Liver (tissue), 3 donors: Measurements from ENCODE around the gene VDR.

Experiments
- FOXA1 ChIP-seq: IDR thresholded peaks from 2 replicates; pipeline ENCODE4 v1.6.1; 2016; ENCODE audit warnings: antibody characterized with exemption
- FOXA2 ChIP-seq: IDR thresholded peaks from 2 replicates; pipeline ENCODE4 v1.6.1; 2016; ENCODE audit warnings: antibody characterized with exemption
- GABPA ChIP-seq, 2 donors: IDR thresholded peaks in 1 of 2; conservative IDR thresholded peaks in 1 of 2; 2 replicates each; pipeline ENCODE4 v1.6.1; 2016; ENCODE audit warnings: antibody characterized with exemption in 2 of 2, mild to moderate bottlenecking in 1 of 2, moderate library complexity in 1 of 2
- HNF4A ChIP-seq, 2 donors: conservative IDR thresholded peaks; 2 replicates each; pipeline ENCODE4 v1.6.1; 2016; ENCODE audit warnings: antibody characterized with exemption in 2 of 2, mild to moderate bottlenecking in 2 of 2
- JUND ChIP-seq, 2 donors: IDR thresholded peaks; 2 replicates each; pipeline ENCODE4 v1.6.1; 2016; ENCODE audit warnings: antibody characterized with exemption in 2 of 2
- MAX ChIP-seq: IDR thresholded peaks from 2 replicates; pipeline ENCODE4 v1.6.1; 2016; ENCODE audit warnings: antibody characterized with exemption
- RAD21 ChIP-seq, 2 donors: IDR thresholded peaks; 2 replicates each; pipeline ENCODE4 v1.6.1; 2016; ENCODE audit warnings: antibody characterized with exemption in 2 of 2, mild to moderate bottlenecking in 2 of 2
- SP1 ChIP-seq: IDR thresholded peaks from 2 replicates; pipeline ENCODE4 v1.6.1; 2018; ENCODE audit warnings: antibody characterized with exemption, mild to moderate bottlenecking
- TAF1 ChIP-seq: conservative IDR thresholded peaks from 2 replicates; pipeline ENCODE4 v1.6.1; 2016; ENCODE audit warnings: antibody characterized with exemption, mild to moderate bottlenecking
- TF ChIP-seq, protein P1 (sequence below): fragments of 150-350 bp; IDR thresholded peaks from 2 replicates; pipeline ENCODE4 v1.5.1; 2017; ENCODE audit warnings: improper control_type of control experiment, low read depth, low read length; ENCODE audit not compliant: missing input control
- TF ChIP-seq, protein P2 (sequence below): IDR thresholded peaks from 2 replicates; pipeline ENCODE4 v1.6.1; 2016; ENCODE audit warnings: antibody characterized with exemption, mild to moderate bottlenecking
- TF ChIP-seq, protein P3 (sequence below): IDR thresholded peaks from 2 replicates; pipeline ENCODE4 v1.6.1; 2016; ENCODE audit warnings: antibody characterized with exemption
- donor health status: healthy.
- donor health status: healthy.

DNA sequence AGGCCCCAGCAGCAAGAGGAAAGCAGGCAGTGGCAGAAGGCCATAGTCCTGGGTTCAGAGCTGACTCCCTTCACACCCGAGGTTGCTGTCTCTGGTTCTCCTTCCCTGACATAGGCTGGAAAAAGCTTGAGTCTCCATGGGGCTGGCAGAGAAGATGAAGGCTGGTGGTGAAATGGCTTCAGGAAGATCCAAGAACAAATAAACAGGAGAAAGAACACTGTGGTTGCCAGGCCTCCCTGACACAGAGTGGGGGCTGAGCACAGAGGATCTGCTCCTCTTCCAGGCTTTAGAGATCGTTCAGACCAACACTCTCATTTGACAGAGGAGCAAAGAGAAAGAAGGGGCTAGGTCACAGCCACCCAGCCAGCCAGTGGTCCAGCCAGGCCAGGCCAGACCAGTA lies 99.4 kb downstream of the VDR start:
- TF ChIP-seq, protein P1, sequence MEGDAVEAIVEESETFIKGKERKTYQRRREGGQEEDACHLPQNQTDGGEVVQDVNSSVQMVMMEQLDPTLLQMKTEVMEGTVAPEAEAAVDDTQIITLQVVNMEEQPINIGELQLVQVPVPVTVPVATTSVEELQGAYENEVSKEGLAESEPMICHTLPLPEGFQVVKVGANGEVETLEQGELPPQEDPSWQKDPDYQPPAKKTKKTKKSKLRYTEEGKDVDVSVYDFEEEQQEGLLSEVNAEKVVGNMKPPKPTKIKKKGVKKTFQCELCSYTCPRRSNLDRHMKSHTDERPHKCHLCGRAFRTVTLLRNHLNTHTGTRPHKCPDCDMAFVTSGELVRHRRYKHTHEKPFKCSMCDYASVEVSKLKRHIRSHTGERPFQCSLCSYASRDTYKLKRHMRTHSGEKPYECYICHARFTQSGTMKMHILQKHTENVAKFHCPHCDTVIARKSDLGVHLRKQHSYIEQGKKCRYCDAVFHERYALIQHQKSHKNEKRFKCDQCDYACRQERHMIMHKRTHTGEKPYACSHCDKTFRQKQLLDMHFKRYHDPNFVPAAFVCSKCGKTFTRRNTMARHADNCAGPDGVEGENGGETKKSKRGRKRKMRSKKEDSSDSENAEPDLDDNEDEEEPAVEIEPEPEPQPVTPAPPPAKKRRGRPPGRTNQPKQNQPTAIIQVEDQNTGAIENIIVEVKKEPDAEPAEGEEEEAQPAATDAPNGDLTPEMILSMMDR, result no peak
- TF ChIP-seq SP1 (no peak), GABPA (IDR thresholded peaks at IDR 0.05 in 1 of 2, conservative IDR thresholded peaks at IDR 0.05 in 1 of 2) (no peak), TAF1 (no peak), FOXA2 (no peak), JUND (IDR thresholded peaks at IDR 0.05) (no peak), FOXA1 (no peak), RAD21 (IDR thresholded peaks at IDR 0.05) (no peak), HNF4A (conservative IDR thresholded peaks at IDR 0.05) (no peak), MAX (no peak)
- TF ChIP-seq, protein P2, sequence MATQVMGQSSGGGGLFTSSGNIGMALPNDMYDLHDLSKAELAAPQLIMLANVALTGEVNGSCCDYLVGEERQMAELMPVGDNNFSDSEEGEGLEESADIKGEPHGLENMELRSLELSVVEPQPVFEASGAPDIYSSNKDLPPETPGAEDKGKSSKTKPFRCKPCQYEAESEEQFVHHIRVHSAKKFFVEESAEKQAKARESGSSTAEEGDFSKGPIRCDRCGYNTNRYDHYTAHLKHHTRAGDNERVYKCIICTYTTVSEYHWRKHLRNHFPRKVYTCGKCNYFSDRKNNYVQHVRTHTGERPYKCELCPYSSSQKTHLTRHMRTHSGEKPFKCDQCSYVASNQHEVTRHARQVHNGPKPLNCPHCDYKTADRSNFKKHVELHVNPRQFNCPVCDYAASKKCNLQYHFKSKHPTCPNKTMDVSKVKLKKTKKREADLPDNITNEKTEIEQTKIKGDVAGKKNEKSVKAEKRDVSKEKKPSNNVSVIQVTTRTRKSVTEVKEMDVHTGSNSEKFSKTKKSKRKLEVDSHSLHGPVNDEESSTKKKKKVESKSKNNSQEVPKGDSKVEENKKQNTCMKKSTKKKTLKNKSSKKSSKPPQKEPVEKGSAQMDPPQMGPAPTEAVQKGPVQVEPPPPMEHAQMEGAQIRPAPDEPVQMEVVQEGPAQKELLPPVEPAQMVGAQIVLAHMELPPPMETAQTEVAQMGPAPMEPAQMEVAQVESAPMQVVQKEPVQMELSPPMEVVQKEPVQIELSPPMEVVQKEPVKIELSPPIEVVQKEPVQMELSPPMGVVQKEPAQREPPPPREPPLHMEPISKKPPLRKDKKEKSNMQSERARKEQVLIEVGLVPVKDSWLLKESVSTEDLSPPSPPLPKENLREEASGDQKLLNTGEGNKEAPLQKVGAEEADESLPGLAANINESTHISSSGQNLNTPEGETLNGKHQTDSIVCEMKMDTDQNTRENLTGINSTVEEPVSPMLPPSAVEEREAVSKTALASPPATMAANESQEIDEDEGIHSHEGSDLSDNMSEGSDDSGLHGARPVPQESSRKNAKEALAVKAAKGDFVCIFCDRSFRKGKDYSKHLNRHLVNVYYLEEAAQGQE, result no peak
- TF ChIP-seq, protein P3, sequence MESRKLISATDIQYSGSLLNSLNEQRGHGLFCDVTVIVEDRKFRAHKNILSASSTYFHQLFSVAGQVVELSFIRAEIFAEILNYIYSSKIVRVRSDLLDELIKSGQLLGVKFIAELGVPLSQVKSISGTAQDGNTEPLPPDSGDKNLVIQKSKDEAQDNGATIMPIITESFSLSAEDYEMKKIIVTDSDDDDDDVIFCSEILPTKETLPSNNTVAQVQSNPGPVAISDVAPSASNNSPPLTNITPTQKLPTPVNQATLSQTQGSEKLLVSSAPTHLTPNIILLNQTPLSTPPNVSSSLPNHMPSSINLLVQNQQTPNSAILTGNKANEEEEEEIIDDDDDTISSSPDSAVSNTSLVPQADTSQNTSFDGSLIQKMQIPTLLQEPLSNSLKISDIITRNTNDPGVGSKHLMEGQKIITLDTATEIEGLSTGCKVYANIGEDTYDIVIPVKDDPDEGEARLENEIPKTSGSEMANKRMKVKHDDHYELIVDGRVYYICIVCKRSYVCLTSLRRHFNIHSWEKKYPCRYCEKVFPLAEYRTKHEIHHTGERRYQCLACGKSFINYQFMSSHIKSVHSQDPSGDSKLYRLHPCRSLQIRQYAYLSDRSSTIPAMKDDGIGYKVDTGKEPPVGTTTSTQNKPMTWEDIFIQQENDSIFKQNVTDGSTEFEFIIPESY, result no peak
